PC-3 (cell line): ENCODE data around the gene ADPRHL1.

Experiments used
- EZH2 ChIP-seq: fragments of 300-600 bp; sonication (generic); IDR thresholded peaks from one replicate; pipeline ENCODE4 v1.6.1; 2017; ENCODE audit warnings: antibody characterized with exemption, mild to moderate bottlenecking, low read length; ENCODE audit not compliant: unreplicated experiment
- EZH2phosphoT487 ChIP-seq: fragments of 300-600 bp; sonication (generic); IDR thresholded peaks from 2 replicates; pipeline ENCODE4 v1.6.1; 2018; ENCODE audit warnings: mild to moderate bottlenecking, antibody characterized with exemption, low read length, borderline replicate concordance
- TF ChIP-seq, protein P1 (sequence below): fragments of 300-600 bp; sonication (generic); conservative IDR thresholded peaks from 2 replicates; pipeline ENCODE4 v1.5.1; 2017; ENCODE audit warnings: antibody characterized with exemption, low read depth, mild to moderate bottlenecking, low read length

DNA sequence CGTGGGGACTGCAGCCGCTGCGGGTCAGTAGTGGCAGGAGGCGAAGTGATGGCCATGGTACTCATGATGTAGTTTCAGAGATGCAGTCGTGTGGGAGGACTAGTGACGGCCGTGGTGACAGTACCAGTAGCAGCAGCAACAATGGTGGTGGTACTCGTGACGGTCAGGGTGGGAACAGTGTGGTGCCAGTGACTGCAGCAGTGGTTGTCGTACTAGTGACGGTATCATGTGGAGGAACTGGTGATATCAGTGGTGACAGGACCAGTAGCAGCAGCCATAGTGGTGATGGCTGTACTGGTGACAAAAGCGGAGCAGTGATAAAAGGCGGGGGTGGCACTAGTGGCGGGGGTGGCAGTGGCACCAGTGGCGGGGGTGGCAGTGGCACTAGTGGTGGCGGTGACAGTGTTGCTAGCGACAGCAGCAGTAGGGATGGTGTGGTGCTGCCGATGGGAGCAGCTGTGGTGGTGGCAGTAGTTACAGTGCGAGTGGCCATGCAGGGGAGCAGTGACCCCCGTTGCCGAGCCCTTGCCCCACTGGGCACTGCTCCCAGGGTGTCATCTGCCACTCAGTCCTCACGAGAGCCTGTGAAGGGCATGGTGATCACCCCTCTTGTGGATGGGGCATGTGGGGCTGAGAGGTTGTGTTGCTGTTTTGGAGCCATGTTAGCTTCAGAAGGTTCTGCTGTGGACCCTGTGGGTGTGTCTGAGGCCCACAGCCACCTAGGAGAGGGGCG is 22.7 kb downstream of the ADPRHL1 start:
- TF ChIP-seq, protein P1, sequence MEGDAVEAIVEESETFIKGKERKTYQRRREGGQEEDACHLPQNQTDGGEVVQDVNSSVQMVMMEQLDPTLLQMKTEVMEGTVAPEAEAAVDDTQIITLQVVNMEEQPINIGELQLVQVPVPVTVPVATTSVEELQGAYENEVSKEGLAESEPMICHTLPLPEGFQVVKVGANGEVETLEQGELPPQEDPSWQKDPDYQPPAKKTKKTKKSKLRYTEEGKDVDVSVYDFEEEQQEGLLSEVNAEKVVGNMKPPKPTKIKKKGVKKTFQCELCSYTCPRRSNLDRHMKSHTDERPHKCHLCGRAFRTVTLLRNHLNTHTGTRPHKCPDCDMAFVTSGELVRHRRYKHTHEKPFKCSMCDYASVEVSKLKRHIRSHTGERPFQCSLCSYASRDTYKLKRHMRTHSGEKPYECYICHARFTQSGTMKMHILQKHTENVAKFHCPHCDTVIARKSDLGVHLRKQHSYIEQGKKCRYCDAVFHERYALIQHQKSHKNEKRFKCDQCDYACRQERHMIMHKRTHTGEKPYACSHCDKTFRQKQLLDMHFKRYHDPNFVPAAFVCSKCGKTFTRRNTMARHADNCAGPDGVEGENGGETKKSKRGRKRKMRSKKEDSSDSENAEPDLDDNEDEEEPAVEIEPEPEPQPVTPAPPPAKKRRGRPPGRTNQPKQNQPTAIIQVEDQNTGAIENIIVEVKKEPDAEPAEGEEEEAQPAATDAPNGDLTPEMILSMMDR = no peak
- TF ChIP-seq EZH2 (no peak), EZH2phosphoT487 (no peak)
